Rectal smooth muscle tissue (tissue), 1 donor: ENCODE measurements around the gene TNRC6B.

Experiments
- H3K27ac ChIP-seq: one replicate; pipeline ENCODE4 v1.7.0; 2013; ENCODE audit warnings: low read depth, low read length, inconsistent platforms
- H3K27me3 ChIP-seq: one replicate; pipeline ENCODE4 v1.7.0; 2013; ENCODE audit warnings: low read length; ENCODE audit not compliant: control insufficient read depth, insufficient read depth
- H3K36me3 ChIP-seq: one replicate; pipeline ENCODE4 v1.7.0; 2013; ENCODE audit warnings: low read length; ENCODE audit not compliant: control insufficient read depth, insufficient read depth
- H3K4me1 ChIP-seq: one replicate; pipeline ENCODE4 v1.7.0; 2013; ENCODE audit warnings: low read length; ENCODE audit not compliant: control insufficient read depth, insufficient read depth
- H3K4me3 ChIP-seq: one replicate; pipeline ENCODE4 v1.7.0; 2013; ENCODE audit warnings: low read length
- H3K9ac ChIP-seq: one replicate; pipeline ENCODE4 v1.7.0; 2013; ENCODE audit warnings: low read length

TNRC6B gene

DNA sequence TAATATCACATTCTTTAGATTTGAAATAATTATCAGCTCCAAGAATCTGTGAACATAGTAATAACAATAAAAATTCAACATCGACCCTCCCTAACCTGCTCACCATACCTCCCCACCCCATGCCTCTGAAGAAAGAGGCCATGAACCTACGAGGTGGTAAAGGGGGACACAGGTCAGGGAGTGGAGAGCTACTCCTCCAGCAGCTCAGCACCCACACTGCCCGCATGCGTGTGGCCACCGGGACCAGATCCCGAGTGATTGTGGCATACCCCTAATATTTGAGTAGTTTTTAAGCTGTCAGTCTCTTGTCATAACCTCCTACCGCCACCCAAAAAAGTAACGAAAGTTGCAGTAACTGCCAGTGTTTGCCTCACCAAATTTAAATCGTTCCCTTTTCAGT is 151.7 kb downstream of the TNRC6B start:
- Histone ChIP-seq H3K9ac (no peak overlapping the region), H3K27me3 (no peaks in the 10 kb centered on the region), H3K27ac (no peak overlapping the region), H3K36me3 (peaks cover 8% of the 10 kb centered on the region), H3K4me1 (peaks cover 12% of the 10 kb centered on the region), H3K4me3 (no peak overlapping the region)

DNA sequence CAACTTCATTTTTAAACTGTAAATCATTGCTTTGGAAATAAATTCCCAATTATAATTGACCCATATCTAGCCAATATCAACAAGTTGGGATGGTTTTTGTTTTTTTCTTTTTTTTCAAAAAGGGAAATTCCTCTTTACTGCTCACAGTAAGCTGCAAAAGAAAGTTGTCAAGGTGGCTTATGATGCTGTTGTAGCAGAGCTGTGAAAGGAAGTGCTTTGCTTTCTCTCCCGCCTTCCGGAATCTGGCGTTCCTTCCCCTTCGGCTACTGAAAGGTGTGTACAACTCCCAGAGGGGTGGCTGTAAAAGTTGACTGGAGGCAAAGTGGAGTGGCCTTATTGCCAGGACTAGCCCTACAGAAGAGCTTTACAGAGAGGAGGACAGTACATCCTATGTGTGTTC is 152.4 kb downstream of the TNRC6B start:
- Histone ChIP-seq H3K36me3 (peaks cover 4% of the 10 kb centered on the region), H3K27me3 (no peaks in the 10 kb centered on the region), H3K4me1 (peaks cover 9% of the 10 kb centered on the region)

DNA sequence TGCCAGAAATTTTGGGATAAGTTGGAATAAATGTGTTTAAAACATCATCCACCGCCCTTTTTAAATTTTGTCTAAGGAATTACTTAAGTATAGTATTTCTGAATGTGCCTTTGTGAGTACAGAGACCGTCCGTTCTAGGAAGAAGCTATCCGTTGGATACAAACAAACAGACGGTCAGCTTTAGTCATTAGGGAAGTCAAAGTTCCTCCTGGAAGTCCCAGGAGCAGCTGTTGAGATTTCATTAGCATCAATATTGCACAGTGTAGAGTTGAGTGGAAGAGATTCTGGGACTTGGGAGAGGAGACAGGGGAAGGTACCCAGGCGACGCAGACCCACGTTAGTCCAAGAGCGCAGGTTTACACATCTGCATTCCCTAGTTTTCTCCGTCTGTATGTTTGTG is 152.9 kb downstream of the TNRC6B start:
- Histone ChIP-seq H3K4me1 (peaks cover 9% of the 10 kb centered on the region), H3K27ac (no peak overlapping the region), H3K36me3 (peaks cover 3% of the 10 kb centered on the region), H3K9ac (no peak overlapping the region), H3K27me3 (no peaks in the 10 kb centered on the region), H3K4me3 (no peak overlapping the region)

More for the DNA sequence above, 152.4 kb downstream of the TNRC6B start:
- Histone ChIP-seq H3K9ac (no peak overlapping the region), H3K27ac (no peak overlapping the region), H3K4me3 (no peak overlapping the region)

DNA sequence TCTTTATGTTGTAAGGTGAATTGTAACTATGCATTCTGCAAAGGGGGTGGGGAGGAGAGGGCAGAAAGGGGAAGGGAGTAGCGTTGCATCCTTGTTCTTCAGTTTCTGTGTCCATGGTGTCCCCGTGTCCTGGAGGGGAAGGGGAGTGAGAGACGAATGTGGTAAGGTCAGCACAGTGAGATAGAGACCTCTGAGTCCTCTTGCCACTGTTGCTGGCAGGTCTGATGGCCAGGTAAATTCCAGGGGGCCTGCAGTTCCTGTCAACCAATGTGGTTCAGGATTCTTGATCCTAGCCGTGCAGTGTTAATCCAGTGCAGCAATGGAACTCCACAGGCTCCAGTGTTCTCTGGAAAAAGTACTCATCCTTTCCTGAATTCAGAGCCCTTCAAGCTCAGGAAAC is 154.0 kb downstream of the TNRC6B start:
- Histone ChIP-seq H3K4me1 (peaks cover 9% of the 10 kb centered on the region), H3K27me3 (no peaks in the 10 kb centered on the region), H3K4me3 (no peak overlapping the region), H3K36me3 (peaks cover 3% of the 10 kb centered on the region), H3K27ac (no peak overlapping the region), H3K9ac (no peak overlapping the region)

DNA sequence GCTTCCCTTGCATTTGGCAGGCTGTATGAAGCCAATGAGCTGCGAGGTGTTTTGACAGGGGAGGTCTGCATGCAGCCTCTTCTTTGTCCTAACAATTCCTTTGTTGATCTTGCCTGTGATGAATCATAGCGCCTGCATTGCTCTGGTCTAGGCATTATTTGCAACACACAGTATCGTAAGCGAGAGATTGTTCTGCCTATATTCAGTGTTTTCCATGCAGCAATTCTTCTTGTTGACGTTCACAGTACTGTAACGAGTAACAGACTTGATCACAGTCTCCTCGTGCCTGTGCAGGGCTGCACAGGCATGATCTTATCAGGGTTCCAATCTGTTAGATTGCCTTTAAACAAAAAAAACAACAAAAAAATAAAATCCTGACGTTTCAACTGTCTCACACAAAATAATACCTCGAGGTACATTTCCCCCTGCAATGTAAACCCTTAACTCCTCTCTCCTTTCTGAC is 154.6 kb downstream of the TNRC6B start:
- Histone ChIP-seq H3K36me3 (peaks cover 3% of the 10 kb centered on the region), H3K9ac (no peak overlapping the region), H3K27me3 (no peaks in the 10 kb centered on the region), H3K4me3 (no peak overlapping the region), H3K27ac (peak overlapping the region; percentile 33), H3K4me1 (peaks cover 5% of the 10 kb centered on the region)

DNA sequence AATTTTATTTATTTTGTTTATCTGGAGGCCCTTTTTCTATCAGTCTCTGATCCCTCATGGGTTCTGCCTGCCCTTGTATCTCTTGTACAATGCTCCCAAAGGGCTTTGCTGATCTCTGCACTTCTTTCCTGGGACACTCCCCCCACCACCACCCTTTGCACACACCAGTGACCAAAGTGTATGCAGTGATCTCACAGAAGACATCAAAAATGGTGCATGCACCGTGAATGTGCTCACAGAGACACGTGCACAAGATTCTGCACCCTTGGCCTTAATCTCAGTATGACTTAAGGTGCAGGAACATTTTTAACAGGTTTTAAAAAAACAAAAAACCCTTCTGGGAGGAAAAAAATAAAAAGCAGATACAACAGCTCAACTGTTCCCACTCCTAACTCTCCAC is 156.3 kb downstream of the TNRC6B start:
- Histone ChIP-seq H3K4me1 (peaks cover 3% of the 10 kb centered on the region), H3K4me3 (no peak overlapping the region), H3K36me3 (peaks cover 3% of the 10 kb centered on the region), H3K9ac (no peak overlapping the region), H3K27me3 (no peaks in the 10 kb centered on the region), H3K27ac (no peak overlapping the region)

DNA sequence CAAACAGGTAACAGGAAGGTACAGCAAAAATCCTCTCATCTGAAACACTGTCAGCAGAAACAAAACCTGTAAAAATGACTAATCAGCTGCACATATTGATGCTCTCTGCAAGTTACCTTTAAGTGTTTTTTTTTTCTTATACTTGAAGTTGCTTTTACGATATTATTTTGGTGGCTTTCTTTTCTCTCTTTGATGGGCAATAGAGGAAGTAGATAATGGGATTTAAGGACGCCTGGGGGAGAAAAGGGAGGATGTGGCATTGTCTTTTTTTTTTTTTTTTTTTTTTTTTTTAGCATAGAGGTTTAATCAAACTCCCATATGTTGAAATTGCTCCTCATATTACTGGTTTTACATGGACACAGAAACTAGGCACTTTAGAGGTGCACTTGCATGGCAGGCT is 157.2 kb downstream of the TNRC6B start:
- Histone ChIP-seq H3K4me1 (peaks cover 3% of the 10 kb centered on the region), H3K9ac (no peak overlapping the region), H3K36me3 (peaks cover 3% of the 10 kb centered on the region), H3K4me3 (no peak overlapping the region), H3K27me3 (no peaks in the 10 kb centered on the region), H3K27ac (no peak overlapping the region)

DNA sequence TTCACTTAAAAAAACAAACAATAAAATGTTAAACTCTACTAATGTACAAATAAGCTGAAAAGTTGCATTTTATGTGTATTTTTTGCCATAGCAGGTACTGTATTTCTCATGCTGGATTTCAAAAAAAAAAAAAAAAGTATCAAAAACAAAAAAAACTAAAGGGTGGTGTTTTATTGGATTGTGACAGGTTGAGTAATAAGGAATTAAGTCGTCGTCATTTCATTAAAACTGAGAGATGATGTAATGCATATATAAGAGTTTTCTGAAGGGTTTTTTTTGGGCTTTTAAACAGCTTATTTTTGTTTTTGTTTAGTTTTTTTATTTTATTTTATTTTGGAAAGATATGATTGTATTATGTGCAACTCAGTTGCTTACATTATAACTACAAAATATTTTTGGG is 157.6 kb downstream of the TNRC6B start:
- no peak overlapping the region for H3K9ac ChIP-seq
- H3K27ac ChIP-seq = no peak overlapping the region
- H3K27me3 ChIP-seq = no peaks in the 10 kb centered on the region
- no peak overlapping the region for H3K4me3 ChIP-seq
- H3K4me1 ChIP-seq = peaks cover 3% of the 10 kb centered on the region
- H3K36me3 ChIP-seq = peaks cover 3% of the 10 kb centered on the region

DNA sequence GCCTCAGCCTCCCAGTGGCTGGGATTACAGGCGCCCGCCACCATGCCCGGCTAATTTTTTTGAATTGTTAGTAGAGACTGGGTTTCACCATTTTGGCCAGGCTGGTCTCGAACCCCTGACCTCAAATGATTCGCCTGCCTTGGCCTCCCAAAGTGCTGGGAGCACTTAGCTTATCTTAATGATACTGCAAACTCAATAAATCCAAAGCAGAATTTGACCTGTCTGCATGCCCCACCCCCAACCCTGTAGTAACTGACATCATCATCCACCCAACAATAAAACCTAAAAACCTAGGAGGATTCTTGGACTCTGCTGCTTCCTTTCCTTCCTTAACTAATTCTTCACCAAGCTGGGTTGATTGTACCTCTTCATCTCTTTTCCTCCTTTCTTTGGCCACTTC is 162.3 kb downstream of the TNRC6B start:
- Histone ChIP-seq H3K27me3 (no peaks in the 10 kb centered on the region), H3K36me3 (no peaks in the 10 kb centered on the region), H3K27ac (no peak overlapping the region), H3K9ac (no peak overlapping the region), H3K4me1 (no peaks in the 10 kb centered on the region), H3K4me3 (no peak overlapping the region)

DNA sequence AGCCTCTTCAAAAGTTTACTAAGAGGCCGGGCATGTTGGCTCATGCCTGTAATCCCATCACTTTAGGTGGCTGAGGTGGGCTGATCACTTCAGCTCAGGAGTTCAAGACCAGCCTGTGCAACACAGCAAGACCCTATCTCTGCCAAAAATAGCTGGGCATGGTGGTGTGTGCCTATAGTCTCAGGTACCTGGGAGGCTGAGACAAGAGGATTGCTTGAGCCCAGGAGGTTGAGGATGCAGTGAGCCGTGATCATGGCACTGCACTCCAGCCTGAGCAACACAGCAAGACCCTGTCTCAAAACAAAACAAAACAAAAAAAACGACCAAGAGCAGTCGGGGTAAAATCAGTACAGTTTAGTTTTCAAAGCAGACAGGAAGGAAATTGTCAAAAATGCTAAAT is 163.9 kb downstream of the TNRC6B start:
- Histone ChIP-seq H3K9ac (no peak overlapping the region), H3K4me1 (no peaks in the 10 kb centered on the region), H3K4me3 (no peak overlapping the region), H3K36me3 (no peaks in the 10 kb centered on the region), H3K27ac (no peak overlapping the region), H3K27me3 (no peaks in the 10 kb centered on the region)

DNA sequence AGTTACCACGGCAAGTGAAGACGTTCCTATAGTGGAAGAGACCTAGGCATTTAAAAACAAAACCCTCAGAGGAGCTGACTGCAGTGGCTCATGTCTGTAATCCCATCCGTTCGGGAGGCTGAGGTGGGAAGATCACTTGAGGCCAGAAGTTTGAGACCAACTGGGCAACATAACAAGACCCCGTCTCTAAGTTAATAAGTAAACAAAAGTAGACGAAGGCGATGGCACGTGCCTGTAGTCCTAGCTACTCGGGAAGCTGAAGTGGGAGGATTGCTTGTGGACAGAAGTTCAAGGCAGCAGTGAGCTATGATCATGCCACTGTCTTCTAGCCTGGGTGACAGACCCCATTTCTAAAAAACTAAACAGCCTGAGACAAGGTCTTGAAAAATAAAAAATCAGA is 164.8 kb downstream of the TNRC6B start:
- no peak overlapping the region for H3K27ac ChIP-seq
- H3K9ac ChIP-seq = no peak overlapping the region
- no peak overlapping the region for H3K4me3 ChIP-seq
- H3K4me1 ChIP-seq = peaks cover 4% of the 10 kb centered on the region
- no peaks in the 10 kb centered on the region for H3K36me3 ChIP-seq
- H3K27me3 ChIP-seq = no peaks in the 10 kb centered on the region

DNA sequence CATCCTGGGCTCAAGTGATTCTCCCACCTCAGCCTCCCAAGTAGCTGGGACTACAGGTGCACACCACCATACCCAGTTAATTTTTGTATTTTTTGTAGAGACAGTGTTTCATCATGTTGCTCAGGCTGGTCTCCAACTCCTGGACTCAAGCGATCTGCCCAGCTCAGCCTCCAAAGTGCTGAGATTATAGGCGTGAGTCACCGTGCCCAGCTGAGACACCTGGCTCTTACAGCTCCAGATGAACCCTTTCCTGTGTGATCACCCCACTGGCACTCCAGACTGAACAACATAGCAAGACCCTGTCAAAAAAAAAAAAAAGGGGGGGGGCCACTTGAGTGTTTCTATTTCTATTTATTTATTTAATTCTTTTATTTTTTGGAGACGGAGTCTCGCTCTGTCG is 167.5 kb downstream of the TNRC6B start:
- H3K4me3 ChIP-seq = no peak overlapping the region
- no peaks in the 10 kb centered on the region for H3K27me3 ChIP-seq

DNA sequence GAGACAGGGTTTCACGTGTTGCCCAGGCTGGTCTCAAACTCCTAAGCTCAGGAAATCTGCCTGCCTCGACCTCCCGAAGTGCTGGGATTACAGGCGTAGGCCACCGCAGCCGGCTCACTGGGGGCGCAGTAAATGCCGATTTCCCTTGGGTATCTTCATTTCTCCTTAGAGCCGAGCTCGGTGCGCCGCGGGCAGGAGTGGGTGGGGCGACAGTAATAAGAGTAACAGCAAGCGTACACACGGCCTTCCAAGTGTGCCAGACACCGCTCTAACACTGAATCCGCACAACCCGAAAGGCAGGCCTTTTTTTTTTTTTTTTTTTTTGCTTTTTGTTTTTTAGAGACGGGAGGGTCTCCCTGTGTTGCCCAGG is 168.1 kb downstream of the TNRC6B start:
- peaks cover 9% of the 10 kb centered on the region for H3K4me1 ChIP-seq

More for the DNA sequence above, 167.5 kb downstream of the TNRC6B start:
- Histone ChIP-seq H3K9ac (no peak overlapping the region), H3K27ac (no peak overlapping the region), H3K4me1 (peaks cover 9% of the 10 kb centered on the region), H3K36me3 (peaks cover 2% of the 10 kb centered on the region)

More for the DNA sequence above, 168.1 kb downstream of the TNRC6B start:
- Histone ChIP-seq H3K4me3 (peak overlapping the region; percentile 97), H3K27ac (peak overlapping the region; percentile 92), H3K36me3 (peaks cover 4% of the 10 kb centered on the region), H3K27me3 (no peaks in the 10 kb centered on the region), H3K9ac (peak overlapping the region; percentile 78)
